Brain microvascular endothelial cell (primary cell): ENCODE measurements around the gene EVI5.

Source experiments
- DNase-seq: peaks from one replicate; pipeline ENCODE4 v3.0.0-alpha.2; 2020
- H3K27ac ChIP-seq: fragments of 250-450 bp; sonication (Bioruptor Pico); 2 replicates; pipeline ENCODE4 v1.5.1; 2020; ENCODE audit warnings: mild to moderate bottlenecking, moderate library complexity
- H3K27me3 ChIP-seq: fragments of 250-450 bp; sonication (Bioruptor Pico); replicated peaks from 2 replicates; pipeline ENCODE4 v1.5.1; 2020; ENCODE audit warnings: mild to moderate bottlenecking
- H3K36me3 ChIP-seq: fragments of 250-450 bp; sonication (Bioruptor Pico); replicated peaks from 2 replicates; pipeline ENCODE4 v1.5.1; 2020; ENCODE audit warnings: mild to moderate bottlenecking
- H3K4me3 ChIP-seq: 2 replicates; pipeline ENCODE4 v1.5.1; 2011; ENCODE audit warnings: low read depth, mild to moderate bottlenecking, control low read depth, low read length, moderate library complexity
- CTCF ChIP-seq: IDR thresholded peaks from 2 replicates; pipeline ENCODE4 v1.5.1; 2011; ENCODE audit warnings: low read depth, mild to moderate bottlenecking, moderate library complexity, low read length, control low read depth, inconsistent platforms; ENCODE audit errors: missing control alignments
- in situ Hi-C: cut with HindIII; loops from 2 replicates; pipeline ENCODE4 v1.10.0; 2017; ENCODE audit warnings: low sequenced_read_pairs, low pct_ligation_motif_present

Gene EVI5

DNA sequence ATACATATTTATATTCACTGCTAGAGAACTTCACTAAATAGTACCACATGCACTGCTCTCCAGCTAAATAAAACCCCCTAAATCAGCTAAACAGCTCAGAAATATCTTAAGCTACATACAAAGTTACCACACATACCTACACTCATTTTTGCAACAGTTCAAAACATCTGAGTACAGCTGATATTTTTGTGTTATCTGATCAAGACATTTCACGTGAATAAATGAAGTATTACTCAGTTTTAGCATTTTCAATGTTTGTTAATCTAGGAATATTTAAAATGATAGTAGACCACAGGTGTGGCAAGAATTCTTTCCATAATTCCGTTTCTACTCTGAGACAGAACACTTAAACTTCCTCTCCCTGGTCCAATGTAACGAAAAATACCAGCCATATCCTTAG lies 20.8 kb downstream of the EVI5 start:
- Histone ChIP-seq H3K36me3 (no peaks in the 10 kb centered on the region), H3K27ac (no peak overlapping the region), H3K27me3 (no peaks in the 10 kb centered on the region), H3K4me3 (no peak overlapping the region)
- no peak for TF ChIP-seq CTCF
- DNase-seq: no peak
- in situ Hi-C loops: no loop called here

DNA sequence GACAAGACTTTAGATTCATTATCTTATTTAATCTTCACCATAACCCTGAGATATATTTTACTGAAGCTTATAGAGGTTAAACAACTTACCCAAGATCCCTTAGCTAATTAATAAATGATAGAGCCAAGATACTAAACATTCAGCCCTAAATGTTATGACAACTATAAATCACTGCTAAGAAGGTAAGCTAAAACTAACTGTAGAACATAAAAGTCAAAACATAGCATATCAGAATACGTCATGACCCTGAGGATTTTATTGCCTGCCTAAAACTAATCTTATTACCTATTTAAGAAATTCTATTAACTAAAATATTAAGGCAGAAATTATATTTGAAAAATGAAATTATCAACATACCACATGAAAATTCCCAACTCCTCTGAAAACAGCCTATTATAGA lies 22.6 kb downstream of the EVI5 start:
- Histone ChIP-seq H3K27me3 (no peaks in the 10 kb centered on the region), H3K27ac (no peak overlapping the region), H3K4me3 (no peak overlapping the region), H3K36me3 (no peaks in the 10 kb centered on the region)
- TF ChIP-seq CTCF: no peak
- in situ Hi-C loops: no loop called here
- no peak for DNase-seq

DNA sequence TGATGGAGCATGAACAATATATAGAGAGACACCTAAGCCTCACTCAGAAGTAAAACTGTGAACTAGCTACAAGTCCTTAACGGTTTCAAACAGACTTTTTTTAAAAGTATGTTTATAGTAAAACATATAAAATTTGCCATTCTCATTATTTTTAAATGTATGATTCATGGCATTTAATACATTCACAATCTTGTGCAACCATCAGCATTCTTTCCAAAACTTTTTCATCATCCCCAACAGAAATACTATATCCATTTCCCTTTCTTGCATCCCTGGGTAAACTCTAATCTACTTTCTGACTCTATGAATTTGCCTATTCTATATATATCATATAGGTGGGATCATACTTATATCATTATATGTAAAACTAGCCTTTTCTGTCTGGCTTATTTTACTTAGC lies 25.5 kb downstream of the EVI5 start:
- no peak overlapping the region for H3K4me3 ChIP-seq
- H3K27ac ChIP-seq: no peak overlapping the region
- in situ Hi-C loops: no loop called here
- H3K27me3 ChIP-seq: no peaks in the 10 kb centered on the region
- H3K36me3 ChIP-seq: peaks cover 8% of the 10 kb centered on the region
- no peak for TF ChIP-seq CTCF
- DNase-seq: no peak

DNA sequence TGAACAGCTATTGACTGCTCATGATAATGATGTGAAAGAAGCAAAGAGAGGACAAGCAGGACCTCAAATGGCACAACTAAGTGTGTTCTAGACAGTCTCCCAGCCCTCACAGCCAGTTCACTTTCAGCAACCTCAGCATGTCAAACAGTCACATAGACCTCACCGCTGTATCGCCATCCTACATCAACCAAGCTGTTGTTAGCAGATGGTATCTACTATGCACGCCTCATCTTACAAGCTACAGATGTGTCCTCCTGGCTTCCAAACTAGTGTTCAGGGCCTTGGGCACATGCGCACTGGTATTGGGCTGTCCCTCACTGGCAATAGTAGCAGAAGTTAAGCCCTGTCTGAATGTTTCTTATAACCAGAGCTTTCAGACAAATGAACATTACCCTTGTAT lies 28.4 kb downstream of the EVI5 start:
- Histone ChIP-seq H3K4me3 (no peak overlapping the region), H3K27ac (no peak overlapping the region), H3K36me3 (peaks cover 8% of the 10 kb centered on the region), H3K27me3 (no peaks in the 10 kb centered on the region)
- in situ Hi-C loops: no loop called here
- no peak for TF ChIP-seq CTCF
- no peak for DNase-seq

DNA sequence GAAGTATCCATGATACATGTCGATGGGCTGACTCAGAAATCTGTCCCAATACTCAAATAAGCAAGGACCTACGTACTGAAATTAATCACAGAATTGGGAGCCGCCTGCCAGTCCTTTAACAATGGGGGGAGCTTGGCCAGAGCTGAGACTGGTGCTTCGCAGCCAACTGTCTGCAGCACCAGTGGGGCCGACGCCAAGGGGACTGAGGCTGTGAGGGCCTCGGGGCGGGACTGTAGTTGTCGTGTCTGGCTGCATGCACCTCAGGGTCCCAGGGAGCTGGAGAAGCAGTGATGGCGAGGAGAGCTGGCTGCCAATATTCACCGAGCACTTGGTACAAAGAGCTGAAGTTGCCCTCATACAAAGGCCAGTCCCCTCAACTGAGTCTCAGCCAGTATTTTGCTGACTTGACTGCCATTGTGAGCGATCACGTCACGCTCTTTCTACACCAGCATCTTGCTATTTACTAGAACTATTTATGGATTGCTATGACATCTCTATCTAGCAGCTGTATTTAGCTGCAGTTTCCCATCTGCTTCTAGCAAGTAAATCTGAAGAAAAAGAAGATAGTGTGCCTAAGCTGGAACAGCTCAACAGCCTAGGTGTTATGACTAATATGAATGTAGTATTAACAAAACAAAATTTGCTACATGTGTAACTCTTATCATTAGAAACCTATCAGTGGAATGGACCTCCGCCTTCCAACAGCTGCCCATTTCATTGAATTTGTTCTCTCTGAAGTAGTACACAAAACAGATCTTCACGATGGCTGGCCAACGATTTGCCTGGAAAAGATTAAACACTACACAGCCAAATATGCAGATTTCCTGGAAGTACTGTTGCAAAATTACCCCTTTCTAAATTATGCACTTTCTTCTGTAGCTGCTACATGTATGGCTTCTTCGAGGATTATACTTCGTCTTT lies 29.1 kb downstream of the EVI5 start:
- in situ Hi-C loops: no loop called here

More for the DNA sequence above, 29.1 kb downstream of the EVI5 start:
- Histone ChIP-seq H3K36me3 (peaks cover 8% of the 10 kb centered on the region), H3K27ac (no peak overlapping the region), H3K4me3 (no peak overlapping the region), H3K27me3 (no peaks in the 10 kb centered on the region)
- TF ChIP-seq CTCF: no peak
- no peak for DNase-seq
